NCI-H1436 treated with DMSO at 0.1 percent for 48 hours (cell line): ENCODE results near the gene ARHGAP22.

Source experiments
- DNase-seq: peaks from one replicate; lab custom pipeline; 2025; lab: John Stamatoyannopoulos, UW

The ARHGAP22 gene

GRCh38 chr10:48463318-48464003 is 141.4 kb downstream of the ARHGAP22 start:
- no peak for DNase-seq

- no peak for DNase-seq
Measured at GRCh38 chr10:48462482-48463020, 142.3 kb downstream of the ARHGAP22 start.

GRCh38 chr10:48461623-48462481 is 143.0 kb downstream of the ARHGAP22 start:
- DNase-seq, result no peak

- no peak for DNase-seq
Measured at GRCh38 chr10:48460182-48460581, 144.7 kb downstream of the ARHGAP22 start.

DNA sequence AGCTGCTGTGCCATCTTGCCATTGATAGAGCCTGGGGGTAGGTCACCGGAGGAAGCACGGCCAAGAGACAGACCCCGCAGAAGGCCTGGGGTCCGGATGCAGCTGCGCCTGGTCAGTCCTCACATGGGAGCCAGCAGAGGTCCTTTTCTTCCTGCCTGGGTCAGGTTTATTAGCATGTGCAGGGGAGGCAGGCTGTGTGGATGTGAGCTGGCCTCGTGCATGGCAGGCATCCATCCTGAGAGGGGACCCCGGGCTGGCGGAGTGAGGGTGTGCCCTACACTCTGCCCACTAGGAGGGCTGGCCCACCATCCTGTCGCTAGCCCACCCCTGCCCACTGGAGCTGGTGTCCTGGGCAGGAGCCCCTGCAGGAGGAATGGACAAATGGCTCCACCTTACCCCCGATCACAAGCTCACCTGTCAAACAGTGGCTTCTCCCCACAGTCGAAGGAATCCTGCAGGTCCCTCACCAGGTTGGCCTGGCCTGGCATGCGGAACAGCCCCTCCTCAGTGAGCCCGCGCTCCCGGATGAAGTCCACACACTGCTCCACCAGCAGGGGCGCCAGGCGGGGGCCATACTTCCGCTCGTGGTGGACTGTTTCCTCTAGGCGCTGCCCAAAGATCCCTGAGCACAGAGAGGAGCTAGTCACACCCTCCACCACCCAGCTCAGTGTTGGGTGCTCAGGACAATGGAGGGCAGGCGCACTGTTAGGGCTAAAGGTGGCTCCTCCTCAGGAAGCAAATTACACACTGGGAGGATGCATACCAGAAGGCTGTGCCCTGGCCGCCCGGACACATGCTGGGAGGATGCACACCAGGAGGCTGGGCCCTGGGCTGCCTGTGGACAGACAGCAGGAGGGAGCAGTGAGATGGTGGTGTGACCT is 145.4 kb downstream of the ARHGAP22 start:
- DNase-seq, result no peak

- no peak for DNase-seq
Measured at GRCh38 chr10:48458662-48459048, 146.2 kb downstream of the ARHGAP22 start.

DNA sequence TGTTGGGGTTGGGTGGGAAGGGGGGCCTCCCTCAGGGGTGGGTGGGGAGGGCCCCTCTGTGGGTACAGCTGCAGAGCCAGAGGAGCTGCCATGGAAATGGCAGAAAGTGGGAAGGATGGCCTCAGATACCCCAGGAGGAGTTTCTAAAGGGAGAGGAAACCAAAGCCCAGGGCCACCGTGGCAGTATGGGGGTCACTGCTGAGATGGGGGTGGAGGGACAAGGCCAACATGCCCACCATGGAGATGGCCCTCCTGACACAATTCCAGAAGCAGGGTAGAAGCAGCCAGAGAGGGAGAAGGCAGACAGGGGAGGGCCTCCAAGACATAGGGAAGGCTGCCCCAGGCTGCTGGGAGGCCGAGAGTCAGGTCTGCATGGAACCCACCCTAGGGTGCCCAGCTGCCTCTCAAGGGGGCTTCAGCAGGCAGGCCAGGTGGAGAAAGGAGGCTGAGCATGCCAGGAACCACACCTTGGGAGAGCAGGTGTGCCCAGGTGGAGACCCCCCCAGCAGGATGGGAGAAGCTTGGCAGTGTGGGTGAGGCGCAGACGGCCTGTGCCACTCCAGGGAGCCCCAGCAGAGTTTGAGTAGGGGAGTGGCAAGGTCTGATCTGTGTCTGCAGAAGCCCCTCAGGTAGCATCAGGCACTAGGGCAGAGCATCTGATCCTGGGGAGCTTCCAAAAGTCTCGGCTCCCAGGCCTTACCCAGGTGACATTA is 146.8 kb downstream of the ARHGAP22 start:
- no peak for DNase-seq

DNA sequence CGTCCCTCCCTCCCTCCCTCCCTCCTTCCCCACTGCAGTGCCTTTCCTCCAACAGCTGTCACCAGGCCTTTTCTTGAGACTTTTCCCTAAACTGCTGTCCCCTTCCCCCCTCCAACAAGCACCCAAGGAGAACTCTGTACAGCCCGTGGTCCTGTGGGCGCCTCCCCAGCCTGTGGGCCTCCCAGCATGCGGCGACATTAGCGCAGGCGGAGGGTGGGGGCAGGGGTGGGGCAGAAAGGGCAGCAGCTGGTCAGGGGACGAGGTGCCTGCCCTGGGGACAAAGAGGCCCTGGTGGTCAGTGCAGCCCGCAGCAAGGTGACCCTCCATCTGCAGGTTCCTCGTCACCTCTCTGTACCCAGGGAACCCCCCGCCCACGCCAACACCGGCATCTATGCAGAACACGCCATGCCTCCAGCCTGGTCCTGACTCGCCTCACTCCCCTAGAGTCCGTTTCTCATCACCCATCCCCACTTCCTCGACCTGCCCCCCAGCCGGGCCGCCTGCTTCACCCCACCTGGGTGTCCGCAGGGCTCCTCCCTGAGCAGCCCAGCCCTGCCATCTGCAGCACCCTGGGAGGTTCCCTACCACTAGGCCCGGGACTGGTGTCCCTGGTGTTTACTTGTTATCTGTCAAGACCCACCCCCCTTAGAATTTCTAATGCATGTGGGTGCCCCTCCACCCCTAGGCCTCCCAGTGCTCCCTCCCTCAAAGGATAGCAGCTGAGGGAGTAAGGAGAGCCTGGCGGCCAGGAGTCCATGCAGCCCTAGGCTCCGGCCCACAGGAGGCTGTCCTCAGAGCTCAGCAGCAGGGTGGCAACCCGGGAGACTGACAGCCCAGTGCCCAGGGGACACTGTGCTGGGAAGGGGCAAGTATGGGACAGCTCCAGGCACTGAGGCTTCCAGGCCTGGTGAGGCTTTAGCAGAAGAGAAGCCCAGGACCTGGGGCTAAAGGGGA is 147.8 kb downstream of the ARHGAP22 start:
- no peak for DNase-seq

GRCh38 chr10:48456361-48456804 is 148.5 kb downstream of the ARHGAP22 start:
- no peak for DNase-seq

DNA sequence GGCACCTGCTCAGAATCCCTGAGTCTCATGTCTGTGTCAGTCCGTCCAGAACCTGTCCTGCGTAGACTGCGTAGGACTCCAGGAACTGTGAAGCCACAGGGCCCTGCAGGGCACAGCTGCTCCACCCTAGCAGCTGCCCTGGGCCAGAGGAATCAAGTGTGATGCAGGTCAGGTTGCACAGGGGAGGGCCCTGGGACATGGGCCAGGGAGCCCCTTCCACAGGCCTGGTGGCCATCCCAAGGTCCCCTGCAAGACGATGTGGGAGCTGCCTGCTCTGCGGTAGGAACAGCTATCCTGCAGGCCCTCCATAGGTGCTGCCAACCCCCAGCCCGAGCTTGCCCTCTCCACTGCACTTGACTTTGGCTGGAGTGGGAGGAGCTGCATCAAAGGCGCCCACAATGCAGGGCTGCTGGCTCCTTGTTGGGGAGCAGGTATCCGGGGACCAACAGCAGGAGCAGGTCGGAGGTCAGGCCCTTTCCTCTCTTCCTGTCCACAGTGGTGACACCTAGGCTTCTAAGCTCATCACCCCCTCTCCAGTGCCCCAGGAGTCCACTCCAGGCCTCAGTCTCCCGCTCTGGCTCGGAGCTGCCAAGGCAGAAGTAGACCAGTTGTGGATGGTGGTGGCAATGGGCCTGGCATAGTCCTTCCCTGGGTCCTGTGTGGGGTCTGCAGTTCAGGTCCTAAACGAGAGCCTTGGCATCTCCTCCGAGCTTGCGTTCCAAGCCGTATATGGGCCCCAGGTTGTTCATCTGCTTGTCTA is 149.3 kb downstream of the ARHGAP22 start:
- no peak for DNase-seq

DNA sequence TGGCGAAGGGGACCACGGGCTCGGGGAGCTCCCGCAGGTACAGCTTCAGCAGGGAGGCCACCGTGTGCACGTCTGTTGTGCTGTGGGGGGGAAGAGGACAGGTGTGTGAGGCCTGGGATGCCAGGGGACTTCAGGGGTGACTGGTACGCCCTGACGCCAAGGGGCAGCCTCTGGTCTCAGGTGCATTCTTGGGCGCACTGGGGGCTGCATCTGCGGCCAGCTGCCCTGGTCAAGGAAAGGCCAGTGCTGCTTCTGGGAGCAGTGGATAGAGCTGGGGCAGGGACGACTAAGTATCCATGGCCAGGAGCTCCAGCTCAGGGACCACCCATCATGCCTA is 149.8 kb downstream of the ARHGAP22 start:
- DNase-seq, result no peak

- DNase-seq, result no peak
Measured at GRCh38 chr10:48454302-48455054, 150.4 kb downstream of the ARHGAP22 start.

GRCh38 chr10:48453451-48454301 is 151.2 kb downstream of the ARHGAP22 start:
- DNase-seq, result no peak

GRCh38 chr10:48452879-48453412 is 151.9 kb downstream of the ARHGAP22 start:
- no peak for DNase-seq

DNA sequence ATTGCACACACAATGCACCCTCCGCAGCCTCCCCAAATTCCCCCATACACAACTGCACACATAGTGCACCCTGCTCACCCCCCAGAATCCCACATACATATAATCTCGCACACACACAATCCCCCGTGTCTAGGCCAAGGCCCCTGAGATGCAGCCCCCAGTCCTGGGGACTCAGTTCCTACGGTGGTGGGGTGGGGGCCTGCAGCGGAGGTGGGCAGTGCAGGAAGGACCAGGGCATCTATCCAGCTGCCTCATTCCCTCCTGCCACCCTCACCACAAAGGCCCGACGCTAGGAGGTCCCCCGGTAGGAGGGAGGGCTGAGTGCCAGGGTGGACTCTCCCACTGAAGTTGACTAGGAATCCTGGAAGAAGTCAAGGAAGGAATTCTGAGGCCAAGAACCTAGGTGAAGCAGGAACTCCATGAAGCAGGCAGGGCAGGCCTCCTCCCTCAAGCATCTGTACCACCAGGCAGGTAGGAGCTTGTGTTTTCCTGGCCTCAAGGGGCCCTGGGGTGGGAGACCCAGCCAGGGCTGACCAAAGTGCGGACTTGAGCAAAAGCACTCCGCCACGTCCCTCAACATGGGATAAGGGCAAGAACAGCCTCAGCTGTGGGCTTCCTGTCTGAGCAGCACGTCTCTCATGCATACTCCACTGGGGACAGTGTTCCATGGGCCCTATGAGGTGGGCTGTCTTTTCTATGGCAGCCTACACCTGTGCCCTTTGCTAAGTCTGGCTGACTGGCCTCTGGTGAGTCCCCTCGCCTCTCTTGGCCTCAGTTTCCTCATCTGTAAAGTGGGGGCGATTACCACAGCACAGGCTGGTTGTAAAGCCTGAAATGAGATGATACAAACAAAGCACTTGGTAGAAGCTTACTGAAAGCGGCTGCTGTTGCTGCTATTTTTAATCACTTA is 152.6 kb downstream of the ARHGAP22 start:
- DNase-seq, result no peak

GRCh38 chr10:48450741-48451466 is 154.0 kb downstream of the ARHGAP22 start:
- no peak for DNase-seq
